HepG2 (cell line): ENCODE measurements around the gene GOLGA7B.

Source experiments
- GATAD2A ChIP-seq: IDR thresholded peaks from 2 replicates; pipeline ENCODE4 v1.6.1; 2016
- MAFF ChIP-seq: IDR thresholded peaks from 2 replicates; pipeline ENCODE4 v1.6.1; 2011; ENCODE audit warnings: low read depth, low read length, improper control_type of control experiment
- NFATC3 ChIP-seq: sonication (generic); formaldehyde crosslinking; IDR thresholded peaks from 2 replicates; pipeline ENCODE4 v1.5.1; 2020; ENCODE audit warnings: mild to moderate bottlenecking, missing genetic modification reagents
- NPAS2 ChIP-seq: sonication (generic); formaldehyde crosslinking; IDR thresholded peaks from 2 replicates; pipeline ENCODE4 v1.8.0; 2022; ENCODE audit warnings: mild to moderate bottlenecking, missing genetic modification reagents, borderline replicate concordance
- POLR2AphosphoS5 ChIP-seq: IDR thresholded peaks from 2 replicates; pipeline ENCODE4 v1.6.1; 2012; ENCODE audit warnings: low read depth, low read length
- RAD21 ChIP-seq: fragments of 450-650 bp; formaldehyde crosslinking; IDR thresholded peaks from 2 replicates; pipeline ENCODE4 v1.5.0; 2020; ENCODE audit warnings: mild to moderate bottlenecking
- REPIN1 ChIP-seq: sonication (generic); formaldehyde crosslinking; IDR thresholded peaks from 2 replicates; pipeline ENCODE4 v1.8.0; 2022; ENCODE audit warnings: missing genetic modification reagents, low read depth, mild to moderate bottlenecking, borderline replicate concordance
- ZNF136 ChIP-seq: sonication (generic); formaldehyde crosslinking; IDR thresholded peaks from 2 replicates; pipeline ENCODE4 v1.8.1; 2022; ENCODE audit warnings: low read depth, mild to moderate bottlenecking, moderate library complexity, missing genetic modification reagents
- TF ChIP-seq, protein P1 (sequence below): sonication (generic); formaldehyde crosslinking; IDR thresholded peaks from 2 replicates; pipeline ENCODE4 v1.5.1; 2020; ENCODE audit warnings: missing genetic modification reagents, mild to moderate bottlenecking, borderline replicate concordance
- TF ChIP-seq, protein P2 (sequence below): sonication (generic); formaldehyde crosslinking; IDR thresholded peaks from 2 replicates; pipeline ENCODE4 v1.5.0; 2020; ENCODE audit warnings: mild to moderate bottlenecking, missing genetic modification reagents, moderate library complexity

DNA sequence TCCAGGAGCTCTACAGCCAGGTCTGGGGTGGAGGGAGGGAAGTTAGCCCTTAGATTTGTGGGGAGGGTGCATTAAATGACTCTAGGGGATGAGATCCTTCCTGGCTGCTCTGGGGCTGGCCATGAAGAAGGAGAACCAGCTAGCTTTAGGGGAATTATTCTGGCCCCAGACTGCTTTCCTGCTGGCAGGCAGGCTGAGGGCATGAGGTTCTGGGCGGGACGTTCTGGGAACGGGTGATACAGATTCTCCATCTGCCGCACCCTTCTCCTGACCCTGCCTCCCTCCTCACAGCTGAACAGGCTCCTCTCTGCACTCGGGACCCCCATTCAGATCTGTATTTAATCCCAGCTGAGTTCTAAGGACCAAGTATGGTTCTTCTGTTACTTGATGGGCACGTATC, 23.9 kb downstream of the GOLGA7B start:
- TF ChIP-seq RAD21 (CRISPR knock-in tag) (no peak), NPAS2 (CRISPR knock-in tag) (no peak), REPIN1 (no peak), ZNF136 (CRISPR knock-in tag) (no peak), NFATC3 (CRISPR knock-in tag) (no peak), MAFF (no peak), GATAD2A (no peak), POLR2AphosphoS5 (no peak)
- TF ChIP-seq, protein P1, sequence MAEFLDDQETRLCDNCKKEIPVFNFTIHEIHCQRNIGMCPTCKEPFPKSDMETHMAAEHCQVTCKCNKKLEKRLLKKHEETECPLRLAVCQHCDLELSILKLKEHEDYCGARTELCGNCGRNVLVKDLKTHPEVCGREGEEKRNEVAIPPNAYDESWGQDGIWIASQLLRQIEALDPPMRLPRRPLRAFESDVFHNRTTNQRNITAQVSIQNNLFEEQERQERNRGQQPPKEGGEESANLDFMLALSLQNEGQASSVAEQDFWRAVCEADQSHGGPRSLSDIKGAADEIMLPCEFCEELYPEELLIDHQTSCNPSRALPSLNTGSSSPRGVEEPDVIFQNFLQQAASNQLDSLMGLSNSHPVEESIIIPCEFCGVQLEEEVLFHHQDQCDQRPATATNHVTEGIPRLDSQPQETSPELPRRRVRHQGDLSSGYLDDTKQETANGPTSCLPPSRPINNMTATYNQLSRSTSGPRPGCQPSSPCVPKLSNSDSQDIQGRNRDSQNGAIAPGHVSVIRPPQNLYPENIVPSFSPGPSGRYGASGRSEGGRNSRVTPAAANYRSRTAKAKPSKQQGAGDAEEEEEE, result no peak
- TF ChIP-seq, protein P2, sequence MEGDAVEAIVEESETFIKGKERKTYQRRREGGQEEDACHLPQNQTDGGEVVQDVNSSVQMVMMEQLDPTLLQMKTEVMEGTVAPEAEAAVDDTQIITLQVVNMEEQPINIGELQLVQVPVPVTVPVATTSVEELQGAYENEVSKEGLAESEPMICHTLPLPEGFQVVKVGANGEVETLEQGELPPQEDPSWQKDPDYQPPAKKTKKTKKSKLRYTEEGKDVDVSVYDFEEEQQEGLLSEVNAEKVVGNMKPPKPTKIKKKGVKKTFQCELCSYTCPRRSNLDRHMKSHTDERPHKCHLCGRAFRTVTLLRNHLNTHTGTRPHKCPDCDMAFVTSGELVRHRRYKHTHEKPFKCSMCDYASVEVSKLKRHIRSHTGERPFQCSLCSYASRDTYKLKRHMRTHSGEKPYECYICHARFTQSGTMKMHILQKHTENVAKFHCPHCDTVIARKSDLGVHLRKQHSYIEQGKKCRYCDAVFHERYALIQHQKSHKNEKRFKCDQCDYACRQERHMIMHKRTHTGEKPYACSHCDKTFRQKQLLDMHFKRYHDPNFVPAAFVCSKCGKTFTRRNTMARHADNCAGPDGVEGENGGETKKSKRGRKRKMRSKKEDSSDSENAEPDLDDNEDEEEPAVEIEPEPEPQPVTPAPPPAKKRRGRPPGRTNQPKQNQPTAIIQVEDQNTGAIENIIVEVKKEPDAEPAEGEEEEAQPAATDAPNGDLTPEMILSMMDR, result no peak
